ENCODE measurements around the gene EFNB2.

The EFNB2 gene

GRCh38 chr13:106468207-106468606, 67.3 kb downstream of the EFNB2 start:
- H3K4me3 ChIP-seq (ENCODE audit: low read length), result no peak overlapping the region
- TF ChIP-seq EZH2phosphoT487 (IDR thresholded peaks at IDR 0.05; ENCODE audit: low read length) (no peak), EZH2 (optimal IDR thresholded peaks at IDR 0.05; ENCODE audit: low read depth, low read length) (no peak)
- TF ChIP-seq, protein P1, sequence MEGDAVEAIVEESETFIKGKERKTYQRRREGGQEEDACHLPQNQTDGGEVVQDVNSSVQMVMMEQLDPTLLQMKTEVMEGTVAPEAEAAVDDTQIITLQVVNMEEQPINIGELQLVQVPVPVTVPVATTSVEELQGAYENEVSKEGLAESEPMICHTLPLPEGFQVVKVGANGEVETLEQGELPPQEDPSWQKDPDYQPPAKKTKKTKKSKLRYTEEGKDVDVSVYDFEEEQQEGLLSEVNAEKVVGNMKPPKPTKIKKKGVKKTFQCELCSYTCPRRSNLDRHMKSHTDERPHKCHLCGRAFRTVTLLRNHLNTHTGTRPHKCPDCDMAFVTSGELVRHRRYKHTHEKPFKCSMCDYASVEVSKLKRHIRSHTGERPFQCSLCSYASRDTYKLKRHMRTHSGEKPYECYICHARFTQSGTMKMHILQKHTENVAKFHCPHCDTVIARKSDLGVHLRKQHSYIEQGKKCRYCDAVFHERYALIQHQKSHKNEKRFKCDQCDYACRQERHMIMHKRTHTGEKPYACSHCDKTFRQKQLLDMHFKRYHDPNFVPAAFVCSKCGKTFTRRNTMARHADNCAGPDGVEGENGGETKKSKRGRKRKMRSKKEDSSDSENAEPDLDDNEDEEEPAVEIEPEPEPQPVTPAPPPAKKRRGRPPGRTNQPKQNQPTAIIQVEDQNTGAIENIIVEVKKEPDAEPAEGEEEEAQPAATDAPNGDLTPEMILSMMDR (IDR thresholded peaks at IDR 0.05; ENCODE audit: low read length), result no peak
- no peaks in the 10 kb centered on the region for H3K79me2 ChIP-seq (ENCODE audit: low read length)
- H3K36me3 ChIP-seq (replicated peaks; ENCODE audit: insufficient read depth, low read length), result no peaks in the 10 kb centered on the region
- no peak overlapping the region for H3K27ac ChIP-seq (ENCODE audit: low read length)
- H4K20me1 ChIP-seq (ENCODE audit: insufficient read depth, low read length), result no peaks in the 10 kb centered on the region
- H2AFZ ChIP-seq (ENCODE audit: low read length), result no peak overlapping the region
- H3K27me3 ChIP-seq (replicated peaks; ENCODE audit: insufficient read depth, low read length), result no peaks in the 10 kb centered on the region
- H3K9me3 ChIP-seq (replicated peaks; ENCODE audit: insufficient read depth, low read length), result no peaks in the 10 kb centered on the region
- H3K4me1 ChIP-seq (ENCODE audit: low read length), result no peaks in the 10 kb centered on the region
- H3K9ac ChIP-seq (ENCODE audit: low read length), result no peak overlapping the region
- no peaks in the 10 kb centered on the region for H3K9me2 ChIP-seq (replicated peaks; ENCODE audit: insufficient read depth, low read length)
- no peak for DNase-seq
- no peaks in the 10 kb centered on the region for H3F3A ChIP-seq (ENCODE audit: insufficient read depth, low read length)
- H3K4me2 ChIP-seq (ENCODE audit: low read depth, low read length), result no peak overlapping the region

DNA sequence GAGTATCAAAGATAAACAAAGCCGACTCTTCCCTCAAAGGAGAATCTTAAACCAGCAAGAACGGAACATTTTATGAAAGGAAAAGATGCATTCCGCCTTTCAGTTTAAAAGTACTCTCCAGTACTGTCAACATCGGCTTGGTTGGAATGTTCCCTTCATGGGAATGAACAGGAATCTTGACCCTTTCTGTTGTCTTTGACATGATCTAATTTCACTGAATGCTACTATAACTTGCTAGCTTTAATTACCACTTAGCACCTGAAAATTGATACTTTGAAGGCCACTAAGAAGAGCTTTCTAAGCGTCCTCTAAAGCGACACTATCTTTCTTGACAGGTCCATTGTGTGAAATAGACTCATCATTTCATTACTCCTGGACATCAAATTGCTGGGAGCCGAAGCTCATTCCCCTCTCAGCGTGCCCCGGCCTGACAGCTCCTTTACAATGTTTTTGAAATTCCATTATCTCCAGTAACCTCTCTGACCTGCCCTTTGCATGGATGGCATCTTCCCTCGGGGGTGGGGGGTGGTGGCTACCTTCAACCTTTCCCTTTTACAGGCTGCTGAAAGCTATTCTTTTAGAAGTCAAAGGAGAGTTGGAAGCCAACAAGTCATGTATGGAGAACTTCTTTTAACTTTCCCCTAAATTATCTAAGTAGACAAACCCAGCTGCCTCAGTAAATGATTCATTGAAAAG, 67.9 kb downstream of the EFNB2 start:
- no peaks in the 10 kb centered on the region for H3K9me2 ChIP-seq (replicated peaks; ENCODE audit: insufficient read depth, low read length)
- no peak overlapping the region for H3K27ac ChIP-seq (ENCODE audit: low read length)
- no peak overlapping the region for H3K9ac ChIP-seq (ENCODE audit: low read length)
- DNase-seq, result no peak
- no peaks in the 10 kb centered on the region for H3K4me1 ChIP-seq (ENCODE audit: low read length)
- no peaks in the 10 kb centered on the region for H3K9me3 ChIP-seq (replicated peaks; ENCODE audit: insufficient read depth, low read length)
- H2AFZ ChIP-seq (ENCODE audit: low read length), result no peak overlapping the region
- H3K4me3 ChIP-seq (ENCODE audit: low read length), result no peak overlapping the region
- no peaks in the 10 kb centered on the region for H3K79me2 ChIP-seq (ENCODE audit: low read length)
- no peaks in the 10 kb centered on the region for H3F3A ChIP-seq (ENCODE audit: insufficient read depth, low read length)
- no peaks in the 10 kb centered on the region for H4K20me1 ChIP-seq (ENCODE audit: insufficient read depth, low read length)
- no peaks in the 10 kb centered on the region for H3K27me3 ChIP-seq (replicated peaks; ENCODE audit: insufficient read depth, low read length)
- TF ChIP-seq EZH2phosphoT487 (IDR thresholded peaks at IDR 0.05; ENCODE audit: low read length) (no peak), EZH2 (optimal IDR thresholded peaks at IDR 0.05; ENCODE audit: low read depth, low read length) (no peak)
- TF ChIP-seq, protein P1 (IDR thresholded peaks at IDR 0.05; ENCODE audit: low read length), result no peak
- no peaks in the 10 kb centered on the region for H3K36me3 ChIP-seq (replicated peaks; ENCODE audit: insufficient read depth, low read length)
- no peak overlapping the region for H3K4me2 ChIP-seq (ENCODE audit: low read depth, low read length)

- Histone ChIP-seq H3K36me3 (replicated peaks; ENCODE audit: insufficient read depth, low read length) (no peaks in the 10 kb centered on the region), H3K4me2 (ENCODE audit: low read depth, low read length) (no peak overlapping the region), H4K20me1 (ENCODE audit: insufficient read depth, low read length) (no peaks in the 10 kb centered on the region), H3F3A (ENCODE audit: insufficient read depth, low read length) (no peaks in the 10 kb centered on the region), H3K4me1 (ENCODE audit: low read length) (no peaks in the 10 kb centered on the region), H3K4me3 (ENCODE audit: low read length) (no peak overlapping the region), H3K27ac (ENCODE audit: low read length) (no peak overlapping the region), H3K9me2 (replicated peaks; ENCODE audit: insufficient read depth, low read length) (no peaks in the 10 kb centered on the region), H3K79me2 (ENCODE audit: low read length) (no peaks in the 10 kb centered on the region), H2AFZ (ENCODE audit: low read length) (no peak overlapping the region), H3K9me3 (replicated peaks; ENCODE audit: insufficient read depth, low read length) (no peaks in the 10 kb centered on the region), H3K27me3 (replicated peaks; ENCODE audit: insufficient read depth, low read length) (no peaks in the 10 kb centered on the region), H3K9ac (ENCODE audit: low read length) (no peak overlapping the region)
- DNase-seq, result no peak
- TF ChIP-seq EZH2 (optimal IDR thresholded peaks at IDR 0.05; ENCODE audit: low read depth, low read length), result no peak
Measured at GRCh38 chr13:106466691-106467426, 68.6 kb downstream of the EFNB2 start.

- Histone ChIP-seq H3K9me2 (replicated peaks; ENCODE audit: insufficient read depth, low read length) (no peaks in the 10 kb centered on the region), H3K27ac (ENCODE audit: low read length) (no peak overlapping the region), H3F3A (ENCODE audit: insufficient read depth, low read length) (no peaks in the 10 kb centered on the region), H3K36me3 (replicated peaks; ENCODE audit: insufficient read depth, low read length) (no peaks in the 10 kb centered on the region), H3K9me3 (replicated peaks; ENCODE audit: insufficient read depth, low read length) (no peaks in the 10 kb centered on the region), H3K9ac (ENCODE audit: low read length) (no peak overlapping the region), H4K20me1 (ENCODE audit: insufficient read depth, low read length) (no peaks in the 10 kb centered on the region), H3K27me3 (replicated peaks; ENCODE audit: insufficient read depth, low read length) (no peaks in the 10 kb centered on the region), H3K4me2 (ENCODE audit: low read depth, low read length) (no peak overlapping the region), H2AFZ (ENCODE audit: low read length) (no peak overlapping the region), H3K4me1 (ENCODE audit: low read length) (no peaks in the 10 kb centered on the region), H3K79me2 (ENCODE audit: low read length) (no peaks in the 10 kb centered on the region), H3K4me3 (ENCODE audit: low read length) (no peak overlapping the region)
- no peak for TF ChIP-seq EZH2 (optimal IDR thresholded peaks at IDR 0.05; ENCODE audit: low read depth, low read length)
- TF ChIP-seq, protein P1 (IDR thresholded peaks at IDR 0.05; ENCODE audit: low read length), result no peak
- no peak for DNase-seq
Measured at GRCh38 chr13:106464076-106464475, 71.4 kb downstream of the EFNB2 start.

Data from MM.1S (cell line).